Fibroblast of lung (primary cell): ENCODE measurements around the gene DLL1.

Experiments used
- CTCF ChIP-seq, 2 donors: IDR thresholded peaks in 1 of 2; conservative IDR thresholded peaks in 1 of 2; 1 replicate in 1 of 2; 2 replicates in 1 of 2; pipeline ENCODE4 v1.5.1; 2011 to 2012; ENCODE audit warnings: low read length in 2 of 2, control low read depth in 1 of 2, inconsistent platforms in 1 of 2, low read depth in 1 of 2, mild to moderate bottlenecking in 1 of 2
- EZH2 ChIP-seq: IDR thresholded peaks from 2 replicates; pipeline ENCODE4 v1.5.1; 2012; ENCODE audit warnings: low read length, control low read depth, mild to moderate bottlenecking; ENCODE audit errors: missing control alignments

- no peak for TF ChIP-seq CTCF (conservative IDR thresholded peaks at IDR 0.05 in 1 of 2, IDR thresholded peaks at IDR 0.05 in 1 of 2; ENCODE audit: low read depth in 1 of 2, low read length in 2 of 2)
- TF ChIP-seq EZH2, result no peak
These were observed 20.8 kb upstream of the DLL1 start for GRCh38 chr6:170311696-170312095.
